ENCODE data around the gene NFIB. TPM values are rescaled to one million over a fixed set of nuclear protein-coding genes. Genes with fewer than 3 reads are reported as not detected.

The NFIB gene
- total RNA-seq, 1 donor from 2014 or later: 0.30 TPM

- Histone ChIP-seq H4K20me1 (ENCODE audit: low read depth) (no peaks in the 10 kb centered on the region), H3F3A (ENCODE audit: low read depth) (no peaks in the 10 kb centered on the region), H3K4me2 (no peak overlapping the region), H3K4me1 (peaks cover 1% of the 10 kb centered on the region), H3K9me3 (ENCODE audit: low read depth) (no peaks in the 10 kb centered on the region), H3K36me3 (no peaks in the 10 kb centered on the region), H3K27ac (no peak overlapping the region), H3K79me2 (ENCODE audit: low read depth) (no peaks in the 10 kb centered on the region), H3K9ac (no peak overlapping the region), H3K27me3 (no peaks in the 10 kb centered on the region), H2AFZ (replicated peaks) (no peak overlapping the region), H3K4me3 (no peak overlapping the region)
- Mint-ChIP-seq H3K9me3 (no peaks in the 10 kb centered on the region), H3K4me1 (peaks cover 9% of the 10 kb centered on the region), H3K4me3 (no peak overlapping the region), H3K27ac (no peak overlapping the region), H3K27me3 (ENCODE audit: insufficient read depth, low read depth) (no peaks in the 10 kb centered on the region), H3K36me3 (no peaks in the 10 kb centered on the region)
- DNase-seq (ENCODE audit: low spot score): no peak
- TF ChIP-seq CTCF (IDR thresholded peaks at IDR 0.05): no peak
- TF ChIP-seq EZH2 (IDR thresholded peaks at IDR 0.05): no peak
- no peak for TF ChIP-seq EZH2phosphoT487 (IDR thresholded peaks at IDR 0.05)
Observed at GRCh38 chr9:14279671-14280070, 34.3 kb downstream of the NFIB start.

DNA sequence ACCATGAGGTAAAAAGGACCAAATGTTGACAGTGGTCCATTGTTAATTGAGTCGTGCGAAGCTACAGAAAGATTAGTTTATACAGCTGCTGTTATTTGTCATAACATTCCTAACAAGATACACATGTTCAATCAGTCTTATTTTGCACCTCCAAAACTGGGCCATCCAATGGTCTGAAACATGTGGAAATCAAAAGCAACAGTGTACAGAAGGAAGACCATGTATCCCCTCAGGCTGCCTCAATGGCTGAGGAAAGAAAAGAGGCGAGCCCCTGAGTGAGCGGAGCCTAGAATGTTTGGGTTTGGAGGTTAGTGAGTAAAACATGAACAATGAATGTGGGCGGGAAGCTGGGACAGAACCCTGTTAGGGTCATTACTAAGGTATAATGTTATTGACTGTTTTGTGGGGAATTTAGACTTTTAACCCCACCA, 35.6 kb downstream of the NFIB start:
- no peak for DNase-seq (ENCODE audit: low spot score)
- H3K79me2 ChIP-seq (ENCODE audit: low read depth): no peaks in the 10 kb centered on the region
- no peak overlapping the region for H3K9ac ChIP-seq

DNA sequence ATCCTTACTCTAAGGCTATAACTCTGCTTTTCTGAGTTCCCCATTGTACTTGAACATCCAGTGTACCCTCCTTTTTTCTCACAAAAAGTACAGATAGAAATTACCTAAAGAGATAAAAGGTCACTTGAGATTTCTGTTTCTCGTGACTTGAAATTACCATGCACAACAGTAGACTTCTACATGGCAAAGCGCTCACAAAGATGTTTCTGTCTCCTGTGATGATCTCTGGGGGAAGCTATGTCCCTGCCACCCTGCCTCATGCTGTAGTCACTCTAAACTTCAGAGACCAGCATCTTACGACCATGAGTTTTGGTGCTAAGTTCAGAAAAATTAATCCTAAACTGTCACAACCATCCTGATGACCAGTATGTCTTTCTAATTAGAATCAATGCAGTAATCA, 36.2 kb downstream of the NFIB start:
- no peak for DNase-seq (ENCODE audit: low spot score)
- H3K27ac ChIP-seq: no peak overlapping the region
- no peak overlapping the region for H3K4me3 ChIP-seq
- no peaks in the 10 kb centered on the region for H3K36me3 Mint-ChIP-seq
- H3K79me2 ChIP-seq (ENCODE audit: low read depth): no peaks in the 10 kb centered on the region
- H3K9me3 ChIP-seq (ENCODE audit: low read depth): no peaks in the 10 kb centered on the region
- no peak overlapping the region for H3K9ac ChIP-seq
- peaks cover 21% of the 10 kb centered on the region for H3K4me1 ChIP-seq
- no peaks in the 10 kb centered on the region for H3K9me3 Mint-ChIP-seq
- H3K36me3 ChIP-seq: no peaks in the 10 kb centered on the region
- H3K4me2 ChIP-seq: no peak overlapping the region
- H3K4me3 Mint-ChIP-seq: no peak overlapping the region
- H3K27me3 ChIP-seq: no peaks in the 10 kb centered on the region
- no peak overlapping the region for H2AFZ ChIP-seq (replicated peaks)
- no peaks in the 10 kb centered on the region for H4K20me1 ChIP-seq (ENCODE audit: low read depth)
- no peaks in the 10 kb centered on the region for H3F3A ChIP-seq (ENCODE audit: low read depth)
- H3K27me3 Mint-ChIP-seq (ENCODE audit: insufficient read depth, low read depth): no peaks in the 10 kb centered on the region
- TF ChIP-seq EZH2 (IDR thresholded peaks at IDR 0.05) (no peak), EZH2phosphoT487 (IDR thresholded peaks at IDR 0.05) (no peak), CTCF (IDR thresholded peaks at IDR 0.05) (no peak)
- peaks cover 22% of the 10 kb centered on the region for H3K4me1 Mint-ChIP-seq
- no peak overlapping the region for H3K27ac Mint-ChIP-seq

More for the DNA sequence above, 35.6 kb downstream of the NFIB start:
- H3K4me1 ChIP-seq: peaks cover 15% of the 10 kb centered on the region
- H3K27me3 Mint-ChIP-seq (ENCODE audit: insufficient read depth, low read depth): no peaks in the 10 kb centered on the region
- peaks cover 19% of the 10 kb centered on the region for H3K4me1 Mint-ChIP-seq
- H3K27me3 ChIP-seq: no peaks in the 10 kb centered on the region
- no peak overlapping the region for H3K4me2 ChIP-seq
- no peak overlapping the region for H2AFZ ChIP-seq (replicated peaks)
- H3K27ac ChIP-seq: no peak overlapping the region
- H4K20me1 ChIP-seq (ENCODE audit: low read depth): no peaks in the 10 kb centered on the region
- no peaks in the 10 kb centered on the region for H3F3A ChIP-seq (ENCODE audit: low read depth)
- H3K27ac Mint-ChIP-seq: no peak overlapping the region
- H3K9me3 ChIP-seq (ENCODE audit: low read depth): no peaks in the 10 kb centered on the region
- TF ChIP-seq EZH2 (IDR thresholded peaks at IDR 0.05) (no peak), CTCF (IDR thresholded peaks at IDR 0.05) (no peak), EZH2phosphoT487 (IDR thresholded peaks at IDR 0.05) (no peak)
- H3K36me3 Mint-ChIP-seq: no peaks in the 10 kb centered on the region
- H3K4me3 Mint-ChIP-seq: no peak overlapping the region
- no peak overlapping the region for H3K4me3 ChIP-seq
- H3K36me3 ChIP-seq: no peaks in the 10 kb centered on the region
- no peaks in the 10 kb centered on the region for H3K9me3 Mint-ChIP-seq
